Ovary (tissue), 9 donors: ENCODE measurements around the gene GJD4. TPM values are rescaled to one million over a fixed set of nuclear protein-coding genes. Genes with fewer than 3 reads are reported as not detected.

Experiments
- DNase-seq, 5 donors: peaks; one replicate each; pipeline ENCODE4 v3.0.0-alpha.2; 2019 to 2020
- H3K27ac ChIP-seq, 2 donors: fragments of 200-600 bp; one replicate each; pipeline versions ENCODE4 v1.5.1 to v1.8.0; 2019 to 2022
- H3K27me3 ChIP-seq: fragments of 200-600 bp; one replicate; pipeline ENCODE4 v1.8.0; 2022
- H3K36me3 ChIP-seq: fragments of 200-600 bp; sonication (generic); one replicate; pipeline ENCODE4 v1.5.1; 2019
- H3K4me1 ChIP-seq: one replicate; pipeline ENCODE4 v1.8.1; 2013; ENCODE audit warnings: mild to moderate bottlenecking, moderate library complexity; ENCODE audit not compliant: insufficient read depth
- H3K4me3 ChIP-seq: fragments of 200-600 bp; sonication (generic); one replicate; pipeline ENCODE4 v1.5.1; 2017
- H3K9me3 ChIP-seq, 2 donors: fragments of 200-600 bp in 1 of 2; sonication (generic) in 1 of 2; one replicate each; pipeline versions ENCODE4 v1.5.1 to v1.8.1; 2013 to 2019; ENCODE audit warnings: mild to moderate bottlenecking in 1 of 2, moderate library complexity in 1 of 2
- CTCF ChIP-seq, 3 donors: fragments of 450-650 bp in 2 of 3; fragments of 200-600 bp in 1 of 3; IDR thresholded peaks; one replicate each; pipeline versions ENCODE4 v1.5.1 to v1.8.0; 2016 to 2022; ENCODE audit warnings: antibody characterized with exemption in 3 of 3, mild to moderate bottlenecking in 1 of 3
- EP300 ChIP-seq: sonication (generic); formaldehyde crosslinking; IDR thresholded peaks from one replicate; pipeline ENCODE4 v1.6.1; 2017; ENCODE audit warnings: antibody characterized with exemption
- POLR2A ChIP-seq: fragments of 450-650 bp; IDR thresholded peaks from one replicate; pipeline ENCODE4 v1.6.1; 2017; ENCODE audit warnings: antibody characterized with exemption, mild to moderate bottlenecking, moderate library complexity
- WGBS, 3 donors: extraction: QIAGEN DNeasy Blood & Tissue Kit in 1 of 3; methylation state at CpG; one replicate each; pipeline versions ENCODE4 v1.1.5 to v1.1.7; 2013 to 2017; 5-methylcytosine and 5-hydroxymethylcytosine counted together
- intact Hi-C, 4 donors: fragments of 100-400 bp; cut with DNase I; formaldehyde crosslinking; loops; one replicate each; pipeline versions ENCODE4 v1.11.0 to v1.15.1; 2022 to 2023
- polyA plus RNA-seq, 2 donors: library from polyadenylated mRNA; stranded (reverse); fragments of 200-250 nt in 1 of 2; fragments of 350-450 nt in 1 of 2; fragmentation: Illumina TruSeq in 1 of 2; extraction: RNeasy Lipid Tissue Mini Kit (QIAGEN cat#74804) in 1 of 2; gene quantifications; one replicate each; pipeline ENCODE4 v1.2.3, GENCODE V29; 2013 to 2014
- total RNA-seq, 7 donors: library from RNA; depleted of rRNA in 2 of 7; stranded (reverse); fragments of >200 nt in 2 of 7; fragmentation: NEBNext Ultra II Directional in 3 of 7; extraction: Animal tissue kit (Norgen Biotek cat#: 25700) in 3 of 7; gene quantifications; one replicate each; pipeline versions ENCODE4 v1.1.0 to v1.2.4, GENCODE V29; 2016 to 2023
- donor health status: DM: no; HTN: no; CAD: no; lungs with moderate emphysema.
- donor health status: DM: no; HTN: no; CAD: no.
- donor health status: Bipolar disorder and iron deficiency.
- donor health status: DM: yes; HTN: yes; CAD: no.
- donor health status: DM: no; HTN: no; CAD: no.
- donor health status: DM: yes; HTN: yes; CAD: no.

GJD4 gene
- total and polyA plus RNA-seq, 9 donors: not detected

DNA sequence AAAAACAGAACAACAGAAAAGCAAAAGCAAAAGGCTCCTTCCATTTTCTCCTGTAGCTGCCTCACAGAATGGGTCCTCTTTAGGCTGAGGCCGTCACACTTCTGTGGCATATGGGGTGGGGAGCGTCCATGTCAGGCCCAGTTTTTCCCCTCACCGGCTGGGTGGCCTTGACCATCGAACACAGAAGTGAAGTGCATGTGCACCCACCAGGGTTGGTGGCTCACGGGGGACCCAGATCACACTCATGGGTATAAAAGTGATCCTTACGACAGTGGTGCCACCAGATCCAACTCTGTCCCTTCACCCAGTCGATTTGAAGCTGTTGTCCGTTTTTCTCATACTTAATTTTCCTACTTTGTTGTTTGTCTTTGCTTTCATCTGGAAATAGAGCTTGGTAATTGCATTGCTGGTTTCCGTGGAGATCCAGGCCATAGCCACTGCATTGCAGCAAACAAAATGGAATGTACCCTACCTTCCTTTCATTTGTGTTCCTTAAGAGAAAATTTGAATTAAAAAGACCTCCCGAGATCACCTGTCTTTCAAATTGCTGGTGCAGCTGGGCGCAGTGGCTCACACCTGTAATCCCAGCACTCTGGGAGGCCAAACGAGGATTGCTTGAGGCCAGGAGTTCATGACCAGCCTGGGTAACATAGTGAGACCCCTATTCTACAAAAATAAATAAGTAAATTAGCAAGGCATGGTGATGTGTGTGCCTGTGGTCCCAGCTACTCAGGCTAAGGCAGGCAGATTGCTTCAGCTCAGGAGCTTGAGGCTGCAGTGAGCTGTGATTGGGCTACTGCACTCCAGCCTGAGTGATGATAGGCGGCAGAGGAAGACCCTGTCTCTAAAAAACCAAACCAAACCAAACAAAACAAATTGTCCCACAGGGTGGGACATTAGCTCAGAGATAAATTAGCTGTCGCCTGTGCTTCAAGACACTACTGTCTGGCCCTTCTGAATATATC lies 10.7 kb upstream of the GJD4 start:
- no peaks in the 10 kb centered on the region for H3K4me1 ChIP-seq
- WGBS, 3 donors: 58 to 61% (median 59%) methylated on average over 14 of the region's 14 CpGs
- intact Hi-C loops: no loop called here
- DNase-seq: no peak
- no peaks in the 10 kb centered on the region for H3K27me3 ChIP-seq
- no peaks in the 10 kb centered on the region for H3K9me3 ChIP-seq
- H3K27ac ChIP-seq: no peak overlapping the region
- no peak for TF ChIP-seq CTCF (IDR thresholded peaks at IDR 0.05)
- TF ChIP-seq EP300: no peak
- TF ChIP-seq POLR2A: no peak
- no peak overlapping the region for H3K4me3 ChIP-seq
- no peaks in the 10 kb centered on the region for H3K36me3 ChIP-seq

GRCh38 chr10:35595106-35595505 lies 10.0 kb upstream of the GJD4 start:
- no peaks in the 10 kb centered on the region for H3K9me3 ChIP-seq
- no peak for DNase-seq
- TF ChIP-seq EP300 (no peak), CTCF (IDR thresholded peaks at IDR 0.05) (no peak), POLR2A (no peak)
- WGBS, 3 donors: 30 to 43% (median 38%) methylated on average over 3 of the region's 3 CpGs
- H3K36me3 ChIP-seq: no peaks in the 10 kb centered on the region
- no peak overlapping the region for H3K27ac ChIP-seq
- H3K27me3 ChIP-seq: no peaks in the 10 kb centered on the region
- intact Hi-C loops: no loop called here
- no peaks in the 10 kb centered on the region for H3K4me1 ChIP-seq
- H3K4me3 ChIP-seq: no peak overlapping the region

GRCh38 chr10:35598379-35598778 lies 6.8 kb upstream of the GJD4 start:
- no peaks in the 10 kb centered on the region for H3K36me3 ChIP-seq
- intact Hi-C loops: no loop called here
- DNase-seq: no peak
- no peaks in the 10 kb centered on the region for H3K27me3 ChIP-seq
- WGBS, 3 donors: 26 to 35% (median 28%) methylated on average over 6 of the region's 6 CpGs
- H3K27ac ChIP-seq: no peak overlapping the region
- no peaks in the 10 kb centered on the region for H3K9me3 ChIP-seq
- H3K4me1 ChIP-seq: no peaks in the 10 kb centered on the region
- H3K4me3 ChIP-seq: no peak overlapping the region
- no peak for TF ChIP-seq POLR2A
- TF ChIP-seq CTCF (IDR thresholded peaks at IDR 0.05): peak in 1 of 3 donors; percentile 15
- no peak for TF ChIP-seq EP300

- WGBS, 3 donors: 55 to 65% (median 64%) methylated on average over 2 of the region's 2 CpGs
- H3K4me3 ChIP-seq: no peak overlapping the region
- no peak for DNase-seq
- no peaks in the 10 kb centered on the region for H3K36me3 ChIP-seq
- no peaks in the 10 kb centered on the region for H3K27me3 ChIP-seq
- no peak overlapping the region for H3K27ac ChIP-seq
- H3K4me1 ChIP-seq: no peaks in the 10 kb centered on the region
- TF ChIP-seq EP300 (no peak), POLR2A (no peak), CTCF (IDR thresholded peaks at IDR 0.05) (no peak)
- H3K9me3 ChIP-seq: no peaks in the 10 kb centered on the region
- intact Hi-C loops: no loop called here
Measured at GRCh38 chr10:35600193-35600592, 4.9 kb upstream of the GJD4 start.
